SU-DHL-6 (cell line): ENCODE measurements around the gene PLCE1.

Source experiments
- H2AFZ ChIP-seq: fragments of 200-600 bp; sonication (generic); 2 replicates; pipeline ENCODE4 v1.6.1; 2014; ENCODE audit warnings: low read depth, mild to moderate bottlenecking, moderate library complexity, mixed read lengths, antibody characterized with exemption, low read length; ENCODE audit not compliant: severe bottlenecking
- H3F3A ChIP-seq: fragments of 200-600 bp; shearing (Covaris generic); 2 replicates; pipeline ENCODE4 v1.6.0; 2016; ENCODE audit warnings: antibody characterized with exemption, mild to moderate bottlenecking; ENCODE audit not compliant: insufficient read depth
- H3K27ac ChIP-seq: fragments of 200-600 bp; sonication (generic); 2 replicates; pipeline ENCODE4 v1.5.1; 2016; ENCODE audit warnings: low read depth, mild to moderate bottlenecking, low read length, moderate library complexity, mixed read lengths
- H3K27me3 ChIP-seq: fragments of 200-600 bp; sonication (generic), shearing (Covaris generic); 2 replicates; pipeline ENCODE4 v1.6.0; 2014; ENCODE audit warnings: mild to moderate bottlenecking, low read length
- H3K36me3 ChIP-seq: fragments of 200-600 bp; sonication (generic); 2 replicates; pipeline ENCODE4 v1.6.1; 2014; ENCODE audit warnings: mild to moderate bottlenecking, low read length, mixed read lengths
- H3K4me2 ChIP-seq: fragments of 300-600, 200-600 bp; shearing (Covaris generic), sonication (generic); 2 replicates; pipeline ENCODE4 v1.6.0; 2014; ENCODE audit warnings: low read length, low read depth, mild to moderate bottlenecking; ENCODE audit not compliant: poor library complexity, severe bottlenecking
- H3K4me3 ChIP-seq: fragments of 200-600 bp; sonication (generic); 2 replicates; pipeline ENCODE4 v1.5.1; 2014; ENCODE audit warnings: antibody characterized with exemption, low read length, mild to moderate bottlenecking, mixed read lengths; ENCODE audit not compliant: insufficient read depth, poor library complexity, severe bottlenecking
- H3K79me2 ChIP-seq: fragments of 200-600 bp; sonication (generic); 2 replicates; pipeline ENCODE4 v1.6.1; 2014; ENCODE audit warnings: mild to moderate bottlenecking, low read length, moderate library complexity; ENCODE audit not compliant: insufficient read depth
- H3K9ac ChIP-seq: fragments of 200-600 bp; sonication (generic); 2 replicates; pipeline ENCODE4 v1.7.0; 2014; ENCODE audit warnings: mild to moderate bottlenecking, low read length
- H3K9me2 ChIP-seq: fragments of 200-600 bp; sonication (generic); replicated peaks from 2 replicates; pipeline ENCODE4 v1.6.1; 2014; ENCODE audit warnings: low read length; ENCODE audit not compliant: insufficient read depth
- H3K9me3 ChIP-seq: fragments of 200-600 bp; sonication (generic); 2 replicates; pipeline ENCODE4 v1.6.1; 2014; ENCODE audit warnings: low read length, mixed read lengths; ENCODE audit not compliant: insufficient read depth
- H4K20me1 ChIP-seq: fragments of 200-600 bp; sonication (generic); 2 replicates; pipeline ENCODE4 v1.6.1; 2014; ENCODE audit warnings: low read depth, mild to moderate bottlenecking, antibody characterized with exemption, low read length, moderate library complexity, mixed read lengths
- CTCF ChIP-seq: fragments of 200-600 bp; sonication (generic); IDR thresholded peaks from one replicate; pipeline ENCODE4 v1.5.1; 2017; ENCODE audit warnings: antibody characterized with exemption, mild to moderate bottlenecking, low read length, moderate library complexity; ENCODE audit not compliant: insufficient read depth, poor library complexity, severe bottlenecking
- EZH2phosphoT487 ChIP-seq: fragments of 200-600 bp; sonication (generic), shearing (Covaris generic); conservative IDR thresholded peaks from 2 replicates; pipeline ENCODE4 v1.6.1; 2018; ENCODE audit warnings: mild to moderate bottlenecking, antibody characterized with exemption, low read length, moderate library complexity, mixed read lengths

PLCE1 gene

GRCh38 chr10:94023906-94024305 lies 30.2 kb downstream of the PLCE1 start:
- Histone ChIP-seq H3K27ac (no peak overlapping the region), H4K20me1 (no peaks in the 10 kb centered on the region)

GRCh38 chr10:94024407-94024806 lies 30.7 kb downstream of the PLCE1 start:
- TF ChIP-seq CTCF: no peak
- TF ChIP-seq EZH2phosphoT487: no peak
- Histone ChIP-seq H3K27me3 (no peaks in the 10 kb centered on the region), H3K4me3 (no peak overlapping the region), H3K9me2 (no peaks in the 10 kb centered on the region), H3K79me2 (no peaks in the 10 kb centered on the region), H2AFZ (no peak overlapping the region), H3K36me3 (no peaks in the 10 kb centered on the region), H3F3A (no peaks in the 10 kb centered on the region), H3K9me3 (peaks cover 8% of the 10 kb centered on the region; the same call in 1 of the 2 replicates), H3K4me2 (no peak overlapping the region), H3K9ac (no peak overlapping the region), H3K27ac (no peak overlapping the region), H4K20me1 (no peaks in the 10 kb centered on the region)

More at GRCh38 chr10:94023906-94024305, 30.2 kb downstream of the PLCE1 start:
- Histone ChIP-seq H3K9me3 (peaks cover 5% of the 10 kb centered on the region; the same call in 1 of the 2 replicates), H3K4me3 (no peak overlapping the region), H3K79me2 (no peaks in the 10 kb centered on the region), H3K27me3 (no peaks in the 10 kb centered on the region), H3K4me2 (no peak overlapping the region), H3K36me3 (no peaks in the 10 kb centered on the region), H3K9me2 (no peaks in the 10 kb centered on the region), H2AFZ (no peak overlapping the region), H3F3A (no peaks in the 10 kb centered on the region), H3K9ac (no peak overlapping the region)
- no peak for TF ChIP-seq CTCF

GRCh38 chr10:94025806-94026205 lies 32.1 kb downstream of the PLCE1 start:
- H2AFZ ChIP-seq: no peak overlapping the region
- H3F3A ChIP-seq: no peaks in the 10 kb centered on the region
- H3K9me3 ChIP-seq: peaks cover 20% of the 10 kb centered on the region; the same call in 1 of the 2 replicates
- H3K9ac ChIP-seq: no peak overlapping the region
- no peaks in the 10 kb centered on the region for H3K36me3 ChIP-seq
- no peak overlapping the region for H3K4me3 ChIP-seq
- no peak overlapping the region for H3K27ac ChIP-seq
- TF ChIP-seq EZH2phosphoT487: no peak
- TF ChIP-seq CTCF: no peak
- no peak overlapping the region for H3K4me2 ChIP-seq
- H3K79me2 ChIP-seq: no peaks in the 10 kb centered on the region
- no peaks in the 10 kb centered on the region for H4K20me1 ChIP-seq
- no peaks in the 10 kb centered on the region for H3K9me2 ChIP-seq
- H3K27me3 ChIP-seq: no peaks in the 10 kb centered on the region

DNA sequence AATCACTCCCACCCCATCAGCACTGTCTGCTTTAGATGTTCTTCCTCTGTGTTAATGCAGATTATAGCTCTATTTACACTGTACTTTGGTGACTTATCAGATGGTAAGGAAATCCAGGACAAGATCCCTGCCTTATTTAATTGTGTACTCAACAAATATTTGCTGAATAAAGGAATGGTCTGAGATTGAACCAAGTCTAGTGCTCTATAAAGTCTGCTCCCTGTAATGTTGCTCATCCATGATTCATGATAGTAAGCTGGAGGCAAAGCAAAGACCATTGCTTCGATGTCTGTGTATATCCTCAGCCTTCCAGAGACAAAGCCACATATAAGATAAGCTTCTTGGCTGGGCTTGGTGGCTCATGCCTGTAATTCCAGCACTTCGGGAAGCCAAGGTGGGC lies 33.5 kb downstream of the PLCE1 start:
- peaks cover 20% of the 10 kb centered on the region; the same call in 1 of the 2 replicates for H3K9me3 ChIP-seq
- no peaks in the 10 kb centered on the region for H3K36me3 ChIP-seq
- H4K20me1 ChIP-seq: no peaks in the 10 kb centered on the region
- no peaks in the 10 kb centered on the region for H3K79me2 ChIP-seq
- H3K4me2 ChIP-seq: no peak overlapping the region
- no peak overlapping the region for H2AFZ ChIP-seq
- no peak overlapping the region for H3K4me3 ChIP-seq
- no peaks in the 10 kb centered on the region for H3K27me3 ChIP-seq
- H3K9ac ChIP-seq: no peak overlapping the region
- H3K27ac ChIP-seq: no peak overlapping the region
- TF ChIP-seq CTCF (no peak), EZH2phosphoT487 (no peak)
- H3K9me2 ChIP-seq: no peaks in the 10 kb centered on the region
- no peaks in the 10 kb centered on the region for H3F3A ChIP-seq
